DND-41 (cell line): ENCODE measurements around the gene CA11.

ENCODE experiments used
- ATAC-seq: fragments of 200-7000 bp; cut with Tn5 transposase; 3 replicates; pipeline ENCODE4 v1.9.1; 2021; ENCODE audit warnings: low read depth; ENCODE audit not compliant: insufficient read depth
- DNase-seq: peaks from one replicate; pipeline ENCODE4 v3.0.0-alpha.2; 2020
- H2AFZ ChIP-seq: 2 replicates; pipeline ENCODE4 v1.6.0; 2012; ENCODE audit warnings: low read depth, low read length
- H3K27ac ChIP-seq: 2 replicates; pipeline ENCODE4 v1.5.1; 2012; ENCODE audit warnings: low read length, inconsistent platforms
- H3K27me3 ChIP-seq: fragments of 200-600 bp; sonication (generic); 2 replicates; pipeline ENCODE4 v1.6.0; 2012; ENCODE audit warnings: low read length, mild to moderate bottlenecking, inconsistent platforms; ENCODE audit not compliant: insufficient read depth, poor library complexity
- H3K36me3 ChIP-seq: 2 replicates; pipeline ENCODE4 v1.5.1; 2012; ENCODE audit warnings: low read length, inconsistent platforms; ENCODE audit not compliant: insufficient read depth
- H3K4me1 ChIP-seq: 2 replicates; pipeline ENCODE4 v1.5.1; 2012; ENCODE audit warnings: mild to moderate bottlenecking, low read length; ENCODE audit not compliant: insufficient read depth
- H3K4me2 ChIP-seq: 2 replicates; pipeline ENCODE4 v1.6.0; 2012; ENCODE audit warnings: mild to moderate bottlenecking, moderate library complexity, low read length, inconsistent platforms; ENCODE audit not compliant: insufficient read depth
- H3K4me3 ChIP-seq, 2 experiments: fragments of 200-600 bp in 1 of 2; shearing (Covaris generic) in 1 of 2; 2 replicates each; pipeline ENCODE4 v1.5.1; 2012 to 2016; ENCODE audit warnings: inconsistent platforms in 2 of 2, low read length in 2 of 2, mild to moderate bottlenecking in 2 of 2, low read depth in 1 of 2, moderate library complexity in 1 of 2
- H3K79me2 ChIP-seq: 2 replicates; pipeline ENCODE4 v1.6.0; 2012; ENCODE audit warnings: low read length, inconsistent platforms; ENCODE audit not compliant: insufficient read depth
- H3K9ac ChIP-seq: 2 replicates; pipeline ENCODE4 v1.6.0; 2012; ENCODE audit warnings: low read depth, mild to moderate bottlenecking, inconsistent platforms, low read length, moderate library complexity
- H3K9me3 ChIP-seq: 2 replicates; pipeline ENCODE4 v1.5.1; 2012; ENCODE audit warnings: low read length, moderate library complexity, mild to moderate bottlenecking, inconsistent platforms; ENCODE audit not compliant: insufficient read depth, severe bottlenecking
- H4K20me1 ChIP-seq: 2 replicates; pipeline ENCODE4 v1.6.0; 2012; ENCODE audit warnings: low read length; ENCODE audit not compliant: insufficient read depth
- EZH2 ChIP-seq: IDR thresholded peaks from 3 replicates; pipeline ENCODE4 v1.6.1; 2012; ENCODE audit warnings: borderline replicate concordance, low read depth, mild to moderate bottlenecking, moderate library complexity, low read length, inconsistent platforms; ENCODE audit not compliant: severe bottlenecking
- TF ChIP-seq, protein P1 (sequence below): IDR thresholded peaks from 2 replicates; pipeline ENCODE4 v1.5.1; 2012; ENCODE audit warnings: borderline replicate concordance, low read length, moderate library complexity, mild to moderate bottlenecking; ENCODE audit not compliant: poor library complexity, severe bottlenecking; ENCODE audit errors: extremely low read depth

The CA11 gene

DNA sequence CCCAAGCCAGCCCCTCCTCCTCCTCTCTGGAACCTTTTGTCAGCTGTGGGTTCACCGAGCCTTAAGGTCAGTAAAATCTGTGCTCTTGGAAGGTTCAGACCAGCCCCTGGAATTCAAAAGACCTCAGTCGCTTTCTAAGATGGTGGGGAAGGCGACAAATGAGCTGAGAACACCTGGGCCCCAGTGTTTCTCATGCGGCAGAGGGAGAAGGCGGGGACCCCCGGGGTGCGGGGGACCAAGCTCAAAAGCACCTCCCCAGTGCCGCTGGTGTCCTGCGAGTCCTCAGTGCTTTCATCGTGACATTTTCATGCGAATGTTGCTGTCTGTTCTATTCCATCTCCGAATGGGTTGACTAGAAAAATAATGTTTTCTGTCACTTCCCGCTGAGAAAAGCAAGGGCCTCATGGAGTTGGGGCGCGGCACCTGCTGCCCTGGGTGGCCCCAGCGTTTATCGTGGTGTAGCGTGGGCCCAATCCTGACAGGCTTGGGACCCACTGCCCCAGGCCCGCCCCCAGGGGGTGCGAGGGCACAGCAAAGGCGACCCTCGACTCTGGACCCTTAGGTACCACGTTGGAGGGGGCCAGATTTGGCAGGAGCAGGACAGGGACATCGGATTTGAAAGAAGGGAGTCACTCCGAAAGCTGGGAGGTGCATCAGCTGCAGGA, 27.6 kb upstream of the CA11 start:
- Histone ChIP-seq H3K4me1 (peaks cover 10% of the 10 kb centered on the region), H4K20me1 (no peaks in the 10 kb centered on the region), H3K9ac (no peak overlapping the region), H3K27ac (no peak overlapping the region), H3K9me3 (no peaks in the 10 kb centered on the region), H3K4me2 (no peak overlapping the region), H3K79me2 (no peaks in the 10 kb centered on the region), H3K4me3 (no peak overlapping the region), H3K36me3 (no peaks in the 10 kb centered on the region), H2AFZ (no peak overlapping the region), H3K27me3 (no peaks in the 10 kb centered on the region)
- DNase-seq (no peak), ATAC-seq (no peak)
- no peak for TF ChIP-seq EZH2
- TF ChIP-seq, protein P1, sequence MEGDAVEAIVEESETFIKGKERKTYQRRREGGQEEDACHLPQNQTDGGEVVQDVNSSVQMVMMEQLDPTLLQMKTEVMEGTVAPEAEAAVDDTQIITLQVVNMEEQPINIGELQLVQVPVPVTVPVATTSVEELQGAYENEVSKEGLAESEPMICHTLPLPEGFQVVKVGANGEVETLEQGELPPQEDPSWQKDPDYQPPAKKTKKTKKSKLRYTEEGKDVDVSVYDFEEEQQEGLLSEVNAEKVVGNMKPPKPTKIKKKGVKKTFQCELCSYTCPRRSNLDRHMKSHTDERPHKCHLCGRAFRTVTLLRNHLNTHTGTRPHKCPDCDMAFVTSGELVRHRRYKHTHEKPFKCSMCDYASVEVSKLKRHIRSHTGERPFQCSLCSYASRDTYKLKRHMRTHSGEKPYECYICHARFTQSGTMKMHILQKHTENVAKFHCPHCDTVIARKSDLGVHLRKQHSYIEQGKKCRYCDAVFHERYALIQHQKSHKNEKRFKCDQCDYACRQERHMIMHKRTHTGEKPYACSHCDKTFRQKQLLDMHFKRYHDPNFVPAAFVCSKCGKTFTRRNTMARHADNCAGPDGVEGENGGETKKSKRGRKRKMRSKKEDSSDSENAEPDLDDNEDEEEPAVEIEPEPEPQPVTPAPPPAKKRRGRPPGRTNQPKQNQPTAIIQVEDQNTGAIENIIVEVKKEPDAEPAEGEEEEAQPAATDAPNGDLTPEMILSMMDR = no peak

DNA sequence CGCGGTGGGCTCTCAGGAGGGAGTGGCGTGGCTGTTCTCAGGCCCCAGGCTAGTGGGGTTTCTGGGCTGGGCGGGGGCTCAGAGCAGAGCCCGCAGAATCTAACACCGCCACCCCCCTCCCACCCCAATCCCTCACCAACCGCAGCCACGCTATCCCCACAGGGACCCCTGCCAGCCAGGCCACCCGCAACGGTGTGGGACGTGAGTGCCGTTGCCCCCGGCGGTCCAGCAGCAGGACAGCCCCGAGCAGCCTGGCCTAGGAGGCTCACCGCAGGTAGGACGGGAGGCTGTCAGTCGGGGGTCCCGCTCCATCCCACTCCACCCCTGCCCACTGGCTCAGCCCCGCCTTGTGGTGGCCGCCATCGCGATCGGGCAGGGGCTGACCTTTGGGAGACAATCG, 27.0 kb upstream of the CA11 start, which contains the start of gene NTN5:
Gene NTN5 (minus strand): TSS at position 24 of the 400 bp plus-strand sequence. CDS start 2,031 bp downstream, outside the sequence.
- Histone ChIP-seq H3K36me3 (no peaks in the 10 kb centered on the region), H3K9ac (no peak within 1 kb of the TSS), H3K4me2 (no peak within 1 kb of the TSS), H3K9me3 (no peaks in the 10 kb centered on the region), H4K20me1 (no peaks in the 10 kb centered on the region), H2AFZ (no peak within 1 kb of the TSS), H3K4me3 (no peak within 1 kb of the TSS), H3K27ac (no peak within 1 kb of the TSS), H3K27me3 (no peaks in the 10 kb centered on the region), H3K4me1 (peaks cover 10% of the 10 kb centered on the region), H3K79me2 (no peaks in the 10 kb centered on the region)
- DNase-seq (no peak), ATAC-seq (no peak)
- no peak for TF ChIP-seq EZH2
- TF ChIP-seq, protein P1 = no peak

DNA sequence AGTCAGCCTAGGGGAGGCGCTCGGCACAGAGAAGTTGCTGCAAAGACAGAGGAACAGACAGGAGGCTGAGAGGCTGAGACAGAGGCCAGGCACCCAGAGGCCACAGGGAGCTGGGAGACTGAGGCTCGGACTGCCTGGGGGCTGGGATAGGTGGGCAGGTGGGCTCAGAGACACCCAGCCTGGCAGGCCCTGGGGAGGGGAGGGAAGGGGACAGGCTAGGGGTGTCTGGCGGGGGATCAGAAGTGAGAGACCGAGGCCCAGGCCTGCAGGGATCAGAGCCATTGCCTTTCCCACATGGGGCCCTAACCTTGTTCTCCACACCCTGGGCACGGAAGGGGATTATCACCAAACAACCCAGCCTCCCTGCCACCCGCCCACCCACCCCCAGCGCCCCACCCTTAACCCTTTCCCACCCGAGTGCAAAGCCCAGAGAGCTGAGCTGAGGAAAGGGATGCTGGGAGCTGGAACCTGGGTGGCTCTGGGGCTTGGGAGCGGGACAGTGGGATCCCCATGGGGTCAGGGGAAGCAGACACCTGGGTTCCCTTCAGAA, 25.5 kb upstream of the CA11 start:
- no peak overlapping the region for H3K4me3 ChIP-seq
- ATAC-seq (no peak), DNase-seq (no peak)
- no peaks in the 10 kb centered on the region for H3K36me3 ChIP-seq
- H3K4me1 ChIP-seq = peaks cover 10% of the 10 kb centered on the region
- no peaks in the 10 kb centered on the region for H3K79me2 ChIP-seq
- TF ChIP-seq, protein P1 = no peak
- TF ChIP-seq EZH2 = no peak
- H3K4me2 ChIP-seq = no peak overlapping the region
- H3K9me3 ChIP-seq = no peaks in the 10 kb centered on the region
- no peak overlapping the region for H3K9ac ChIP-seq
- H2AFZ ChIP-seq = no peak overlapping the region
- H4K20me1 ChIP-seq = no peaks in the 10 kb centered on the region
- H3K27ac ChIP-seq = no peak overlapping the region
- H3K27me3 ChIP-seq = no peaks in the 10 kb centered on the region
